Activated naive CD8-positive, alpha-beta T cell treated with anti-CD3 and anti-CD28 coated beads, Interleukin-2, amount 10 ng/mL, durations not matched to agents 7 days and 5 days (primary cell): ENCODE results near the gene ESYT3. TPM values are rescaled to one million over a fixed set of nuclear protein-coding genes. Genes with fewer than 3 reads are reported as not detected.
"Not testable (repeated sequence)": the region's sequence is repeated elsewhere in the genome, so short reads cannot be mapped to it uniquely, and the experiment has no call there.

ENCODE experiments used
- ATAC-seq: fragments of 150-1000 bp; cut with Tn5 transposase; one replicate; pipeline ENCODE4 v1.10.0; 2021; ENCODE audit warnings: low read depth, moderate library complexity
- POLR2A ChIA-PET: fragments of 350-600 bp; sonication (Branson Sonifier 250); formaldehyde crosslinking; loops from one replicate; lab custom pipeline; 2021; ENCODE audit warnings: antibody characterized with exemption; lab: Charles Lee
- DNase-seq: peaks from one replicate; pipeline ENCODE4 v3.0.0; 2021
- H3K27ac Mint-ChIP-seq: one replicate; pipeline ENCODE4 v1.8.0; 2022; ENCODE audit warnings: mild to moderate bottlenecking, mixed read lengths
- H3K27me3 Mint-ChIP-seq: one replicate; pipeline ENCODE4 v1.8.0; 2022; ENCODE audit warnings: mild to moderate bottlenecking, moderate library complexity, mixed read lengths
- H3K36me3 Mint-ChIP-seq: one replicate; pipeline ENCODE4 v1.8.0; 2021; ENCODE audit warnings: mild to moderate bottlenecking, mixed read lengths
- H3K4me1 Mint-ChIP-seq: one replicate; pipeline ENCODE4 v1.8.0; 2021; ENCODE audit warnings: mixed read lengths
- H3K4me3 Mint-ChIP-seq: one replicate; pipeline ENCODE4 v1.8.0; 2022; ENCODE audit warnings: mild to moderate bottlenecking, moderate library complexity, mixed read lengths
- H3K9me3 Mint-ChIP-seq: one replicate; pipeline ENCODE4 v1.8.0; 2021; ENCODE audit warnings: mixed read lengths
- total RNA-seq, 2 experiments: library from RNA; stranded (reverse); gene quantifications; one replicate each; pipeline ENCODE4 v1.2.3, GENCODE V29; 2021

The ESYT3 gene
- total RNA-seq, 2 experiments from 2014 or later: 0.19 to 0.26 TPM

GRCh38 chr3:138424323-138424722, 10.1 kb upstream of the ESYT3 start:
- POLR2A ChIA-PET: no interaction called here
- ATAC-seq: no peak
- no peaks in the 10 kb centered on the region for H3K4me1 Mint-ChIP-seq

GRCh38 chr3:138426211-138426610, 8.2 kb upstream of the ESYT3 start:
- Mint-ChIP-seq H3K36me3 (no peaks in the 10 kb centered on the region), H3K9me3 (no peaks in the 10 kb centered on the region), H3K27me3 (peaks cover 20% of the 10 kb centered on the region), H3K27ac (no peak overlapping the region), H3K4me3 (no peak overlapping the region), H3K4me1 (no peaks in the 10 kb centered on the region)
- DNase-seq (no peak), ATAC-seq (no peak)
- POLR2A ChIA-PET: no interaction called here

More at GRCh38 chr3:138424323-138424722, 10.1 kb upstream of the ESYT3 start:
- no peaks in the 10 kb centered on the region for H3K36me3 Mint-ChIP-seq
- no peaks in the 10 kb centered on the region for H3K9me3 Mint-ChIP-seq
- no peak overlapping the region for H3K27ac Mint-ChIP-seq
- DNase-seq: no peak
- H3K27me3 Mint-ChIP-seq: peaks cover 9% of the 10 kb centered on the region
- no peak overlapping the region for H3K4me3 Mint-ChIP-seq

- H3K9me3 Mint-ChIP-seq, ATAC-seq, H3K27ac Mint-ChIP-seq, POLR2A ChIA-PET, H3K4me1 Mint-ChIP-seq, H3K36me3 Mint-ChIP-seq, DNase-seq, H3K4me3 Mint-ChIP-seq: not testable (repeated sequence)
- peaks cover 25% of the 10 kb centered on the region for H3K27me3 Mint-ChIP-seq
Observed at GRCh38 chr3:138426754-138427153, 7.7 kb upstream of the ESYT3 start.

- H3K36me3 Mint-ChIP-seq: no peaks in the 10 kb centered on the region
- H3K9me3 Mint-ChIP-seq: no peaks in the 10 kb centered on the region
- peaks cover 47% of the 10 kb centered on the region for H3K27me3 Mint-ChIP-seq
- POLR2A ChIA-PET: no interaction called here
- peaks cover 8% of the 10 kb centered on the region for H3K4me1 Mint-ChIP-seq
- ATAC-seq (no peak), DNase-seq (no peak)
- no peak overlapping the region for H3K27ac Mint-ChIP-seq
- H3K4me3 Mint-ChIP-seq: no peak overlapping the region
Observed at GRCh38 chr3:138429665-138430064, 4.8 kb upstream of the ESYT3 start.

GRCh38 chr3:138432576-138433240, 1.7 kb upstream of the ESYT3 start:
- Mint-ChIP-seq H3K4me3 (no peak overlapping the region), H3K4me1 (peaks cover 8% of the 10 kb centered on the region), H3K36me3 (no peaks in the 10 kb centered on the region), H3K27me3 (peaks cover 65% of the 10 kb centered on the region), H3K27ac (no peak overlapping the region), H3K9me3 (no peaks in the 10 kb centered on the region)
- DNase-seq (no peak), ATAC-seq (no peak)
- POLR2A ChIA-PET: no interaction called here

GRCh38 chr3:138433892-138434275, 532 bp upstream of the ESYT3 start:
- DNase-seq: no peak
- POLR2A ChIA-PET: no interaction called here
- Mint-ChIP-seq H3K27ac (no peak overlapping the region), H3K4me1 (peaks cover 8% of the 10 kb centered on the region), H3K4me3 (peak overlapping the region; percentile 79), H3K36me3 (no peaks in the 10 kb centered on the region), H3K27me3 (peaks cover 65% of the 10 kb centered on the region), H3K9me3 (no peaks in the 10 kb centered on the region)
- ATAC-seq: no peak

GRCh38 chr3:138434875-138435772, 708 bp downstream of the ESYT3 start:
- Mint-ChIP-seq H3K9me3 (no peaks in the 10 kb centered on the region), H3K36me3 (no peaks in the 10 kb centered on the region), H3K4me3 (peak overlapping the region; percentile 65), H3K4me1 (peaks cover 8% of the 10 kb centered on the region), H3K27ac (no peak overlapping the region), H3K27me3 (peaks cover 56% of the 10 kb centered on the region)
- DNase-seq (no peak), ATAC-seq (no peak)
- POLR2A ChIA-PET: interaction anchor here (1.1 kb wide), 1 partner anchor 248 kb away, joined by 4 read pairs; the partner anchor contains the start of gene ARMC8

- peak overlapping the region; percentile 55 for H3K4me3 Mint-ChIP-seq
- H3K4me1 Mint-ChIP-seq: peaks cover 8% of the 10 kb centered on the region
- POLR2A ChIA-PET: no interaction called here
- DNase-seq (no peak), ATAC-seq (no peak)
- H3K27me3 Mint-ChIP-seq: peaks cover 54% of the 10 kb centered on the region
- no peaks in the 10 kb centered on the region for H3K36me3 Mint-ChIP-seq
- H3K27ac Mint-ChIP-seq: no peak overlapping the region
- H3K9me3 Mint-ChIP-seq: no peaks in the 10 kb centered on the region
Observed at GRCh38 chr3:138435840-138436239, 1.4 kb downstream of the ESYT3 start.

GRCh38 chr3:138437281-138437680, 2.9 kb downstream of the ESYT3 start:
- no peak overlapping the region for H3K4me3 Mint-ChIP-seq
- H3K4me1 Mint-ChIP-seq: peaks cover 8% of the 10 kb centered on the region
- no peaks in the 10 kb centered on the region for H3K9me3 Mint-ChIP-seq
- ATAC-seq (no peak), DNase-seq (no peak)
- POLR2A ChIA-PET: no interaction called here
- H3K36me3 Mint-ChIP-seq: no peaks in the 10 kb centered on the region
- no peak overlapping the region for H3K27ac Mint-ChIP-seq
- peaks cover 44% of the 10 kb centered on the region for H3K27me3 Mint-ChIP-seq

- no peak for DNase-seq
- Mint-ChIP-seq H3K36me3 (no peaks in the 10 kb centered on the region), H3K4me3 (no peak overlapping the region), H3K9me3 (no peaks in the 10 kb centered on the region), H3K4me1 (peaks cover 4% of the 10 kb centered on the region), H3K27me3 (peaks cover 35% of the 10 kb centered on the region), H3K27ac (no peak overlapping the region)
- POLR2A ChIA-PET: no interaction called here
- no peak for ATAC-seq
Observed at GRCh38 chr3:138438896-138439295, 4.5 kb downstream of the ESYT3 start.

GRCh38 chr3:138439646-138440045, 5.2 kb downstream of the ESYT3 start:
- no peak for ATAC-seq
- H3K4me3 Mint-ChIP-seq: no peak overlapping the region
- H3K27ac Mint-ChIP-seq: no peak overlapping the region
- H3K9me3 Mint-ChIP-seq: no peaks in the 10 kb centered on the region
- H3K27me3 Mint-ChIP-seq: peaks cover 29% of the 10 kb centered on the region
- POLR2A ChIA-PET: no interaction called here
- no peaks in the 10 kb centered on the region for H3K4me1 Mint-ChIP-seq
- H3K36me3 Mint-ChIP-seq: no peaks in the 10 kb centered on the region
- no peak for DNase-seq

GRCh38 chr3:138440121-138440521, 5.7 kb downstream of the ESYT3 start:
- DNase-seq (no peak), ATAC-seq (no peak)
- no peaks in the 10 kb centered on the region for H3K4me1 Mint-ChIP-seq
- POLR2A ChIA-PET: no interaction called here
- H3K36me3 Mint-ChIP-seq: no peaks in the 10 kb centered on the region
- H3K4me3 Mint-ChIP-seq: no peak overlapping the region
- no peaks in the 10 kb centered on the region for H3K9me3 Mint-ChIP-seq
- peaks cover 28% of the 10 kb centered on the region for H3K27me3 Mint-ChIP-seq
- H3K27ac Mint-ChIP-seq: no peak overlapping the region

GRCh38 chr3:138440596-138440995, 6.2 kb downstream of the ESYT3 start:
- ATAC-seq: no peak
- Mint-ChIP-seq H3K36me3 (no peaks in the 10 kb centered on the region), H3K9me3 (no peaks in the 10 kb centered on the region), H3K4me3 (no peak overlapping the region), H3K27me3 (peaks cover 26% of the 10 kb centered on the region), H3K4me1 (no peaks in the 10 kb centered on the region), H3K27ac (no peak overlapping the region)
- POLR2A ChIA-PET: no interaction called here
- no peak for DNase-seq

- H3K36me3 Mint-ChIP-seq: no peaks in the 10 kb centered on the region
- no peaks in the 10 kb centered on the region for H3K9me3 Mint-ChIP-seq
Observed at GRCh38 chr3:138441256-138441655, 6.8 kb downstream of the ESYT3 start.

More at GRCh38 chr3:138441256-138441655, 6.8 kb downstream of the ESYT3 start:
- Mint-ChIP-seq H3K27me3 (peaks cover 22% of the 10 kb centered on the region), H3K27ac (no peak overlapping the region), H3K4me1 (no peaks in the 10 kb centered on the region), H3K4me3 (no peak overlapping the region)
- POLR2A ChIA-PET: no interaction called here
- ATAC-seq (no peak), DNase-seq (no peak)
